Esophagus squamous epithelium (tissue), 4 donors: Measurements from ENCODE around the gene CUTA.

ENCODE experiments used
- CTCF ChIP-seq, 6 experiments: fragments of 450-650 bp in 4 of 6; fragments of 200-600 bp in 2 of 6; sonication (generic) in 2 of 6; IDR thresholded peaks; one replicate each; pipeline ENCODE4 v1.5.1; 2016 to 2019; ENCODE audit warnings: antibody characterized with exemption in 6 of 6, mild to moderate bottlenecking in 4 of 6, moderate library complexity in 4 of 6
- POLR2A ChIP-seq, 4 donors: fragments of 450-650 bp; IDR thresholded peaks; one replicate each; pipeline ENCODE4 v1.6.1; 2017; ENCODE audit warnings: antibody characterized with exemption in 4 of 4, mild to moderate bottlenecking in 4 of 4, moderate library complexity in 3 of 4

- TF ChIP-seq CTCF (IDR thresholded peaks at IDR 0.05) (peak; percentile 21 to 53 (median 40)), POLR2A (IDR thresholded peaks at IDR 0.05) (peak in 3 of 4 donors; percentile 54 to 82 (median 74))
These were observed at the start of gene CUTA for GRCh38 chr6:33417903-33418689.
